IMR-90 (cell line): ENCODE data around the gene CALY. TPM values are rescaled to one million over a fixed set of nuclear protein-coding genes. Genes with fewer than 3 reads are reported as not detected.
"Not testable (repeated sequence)": the region's sequence is repeated elsewhere in the genome, so short reads cannot be mapped to it uniquely, and the experiment has no call there.

ENCODE experiments used
- ATAC-seq: fragments of 200-7000 bp; cut with Tn5 transposase; 2 replicates; pipeline ENCODE4 v1.9.1; 2020; ENCODE audit warnings: low read depth, mild to moderate bottlenecking, moderate library complexity
- BruUV-seq: library from RNA; stranded (reverse); fragments of 400-500 nt; replicated peaks from 2 replicates; lab custom pipeline; 2021; lab: Mats Ljungman, UMichigan
- CTCF ChIA-PET: fragments of 300-600 bp; formaldehyde crosslinking; extraction: SDS; loops from one replicate; lab custom pipeline; 2021; ENCODE audit warnings: antibody characterized with exemption; lab: Yijun Ruan, JAX
- POLR2A ChIA-PET: fragments of 300-600 bp; sonication (Branson Sonifier 250); formaldehyde crosslinking; loops from one replicate; lab custom pipeline; 2022; ENCODE audit warnings: antibody characterized with exemption; ENCODE audit not compliant: unreplicated experiment; lab: Charles Lee
- DNase-seq: peaks from one replicate; pipeline ENCODE4 v3.0.0; 2013
- H2AFZ ChIP-seq: replicated peaks from 2 replicates; pipeline ENCODE3; 2013; ENCODE audit warnings: low read length, mild to moderate bottlenecking; ENCODE audit not compliant: poor library complexity
- H2AK5ac ChIP-seq: 2 replicates; pipeline ENCODE4 v1.6.1; 2013; ENCODE audit warnings: low read depth, low read length, inconsistent platforms
- H2AK9ac ChIP-seq: replicated peaks from 2 replicates; pipeline ENCODE3; 2013; ENCODE audit warnings: mild to moderate bottlenecking, low read depth, low read length, moderate library complexity; ENCODE audit not compliant: poor library complexity
- H2BK120ac ChIP-seq: 2 replicates; pipeline ENCODE4 v1.6.1; 2013; ENCODE audit warnings: low read depth, low read length, inconsistent platforms
- H2BK15ac ChIP-seq: 3 replicates; pipeline ENCODE4 v1.6.1; 2013; ENCODE audit warnings: low read depth, low read length, inconsistent platforms
- H2BK20ac ChIP-seq: 2 replicates; pipeline ENCODE4 v1.6.1; 2013; ENCODE audit warnings: low read depth, mild to moderate bottlenecking, inconsistent platforms, low read length, moderate library complexity
- H2BK5ac ChIP-seq: 2 replicates; pipeline ENCODE4 v1.6.1; 2013; ENCODE audit warnings: mild to moderate bottlenecking, low read depth, low read length, inconsistent platforms; ENCODE audit not compliant: poor library complexity, severe bottlenecking
- H3K14ac ChIP-seq: replicated peaks from 2 replicates; pipeline ENCODE4 v1.6.1; 2013; ENCODE audit warnings: low read depth, low read length, inconsistent platforms
- H3K18ac ChIP-seq: 2 replicates; pipeline ENCODE4 v1.6.1; 2013; ENCODE audit warnings: low read depth, low read length, control low read depth
- H3K23ac ChIP-seq: 2 replicates; pipeline ENCODE4 v1.6.1; 2013; ENCODE audit warnings: low read depth, low read length, inconsistent platforms
- H3K27ac ChIP-seq: 2 replicates; pipeline ENCODE4 v1.5.1; 2013; ENCODE audit warnings: mild to moderate bottlenecking, control low read depth, low read length; ENCODE audit not compliant: insufficient read depth
- H3K27me3 ChIP-seq: 2 replicates; pipeline ENCODE4 v1.6.1; 2013; ENCODE audit warnings: low read length; ENCODE audit not compliant: control insufficient read depth, insufficient read depth
- H3K36me3 ChIP-seq: 2 replicates; pipeline ENCODE4 v1.6.1; 2013; ENCODE audit warnings: low read length, mixed read lengths; ENCODE audit not compliant: control insufficient read depth, insufficient read depth
- H3K4ac ChIP-seq: 2 replicates; pipeline ENCODE4 v1.6.1; 2013; ENCODE audit warnings: low read depth, low read length, inconsistent platforms
- H3K4me1 ChIP-seq: 2 replicates; pipeline ENCODE4 v1.6.1; 2013; ENCODE audit warnings: low read length, mixed read lengths; ENCODE audit not compliant: control insufficient read depth, insufficient read depth
- H3K4me2 ChIP-seq: 2 replicates; pipeline ENCODE4 v1.6.1; 2013; ENCODE audit warnings: low read depth, mild to moderate bottlenecking, control low read depth, low read length, moderate library complexity
- H3K4me3 ChIP-seq: 2 replicates; pipeline ENCODE4 v1.5.1; 2013; ENCODE audit warnings: low read depth, mild to moderate bottlenecking, control low read depth, low read length, moderate library complexity; ENCODE audit not compliant: insufficient read depth
- H3K56ac ChIP-seq: 2 replicates; pipeline ENCODE4 v1.6.1; 2013; ENCODE audit warnings: low read length, inconsistent platforms; ENCODE audit not compliant: insufficient read depth; ENCODE audit errors: extremely low read depth
- H3K79me1 ChIP-seq, 2 experiments: 2 replicates each; pipeline ENCODE4 v1.6.1; 2013; ENCODE audit warnings: low read length in 2 of 2, inconsistent platforms in 1 of 2, low read depth in 1 of 2
- H3K9ac ChIP-seq: 2 replicates; pipeline ENCODE4 v1.6.1; 2013; ENCODE audit warnings: low read depth, low read length, control low read depth
- H3K9me1 ChIP-seq: 2 replicates; pipeline ENCODE4 v1.6.1; 2013; ENCODE audit warnings: low read length, inconsistent platforms; ENCODE audit not compliant: insufficient read depth
- H3K9me3 ChIP-seq: 2 replicates; pipeline ENCODE4 v1.6.1; 2013; ENCODE audit warnings: low read length; ENCODE audit not compliant: control insufficient read depth, insufficient read depth
- H4K20me1 ChIP-seq: 2 replicates; pipeline ENCODE4 v1.6.1; 2013; ENCODE audit warnings: low read length, inconsistent platforms; ENCODE audit not compliant: insufficient read depth
- H4K5ac ChIP-seq: 2 replicates; pipeline ENCODE4 v1.6.1; 2013; ENCODE audit warnings: mild to moderate bottlenecking, low read depth, low read length, control low read depth
- H4K8ac ChIP-seq, 2 experiments: 2 replicates each; pipeline ENCODE4 v1.6.1; 2013; ENCODE audit warnings: low read depth in 2 of 2, low read length in 2 of 2, control low read depth in 1 of 2, inconsistent platforms in 1 of 2
- H4K91ac ChIP-seq: 2 replicates; pipeline ENCODE4 v1.6.1; 2013; ENCODE audit warnings: low read depth, low read length, inconsistent platforms; ENCODE audit not compliant: insufficient read depth
- WGBS, 2 experiments: methylation state at CpG; one replicate each; pipeline versions ENCODE4 v1.1.5 to v1.1.7; 2013; ENCODE audit warnings: missing lambda C conversion rate in 2 of 2; ENCODE audit not compliant: insufficient read length in 1 of 2; ENCODE audit errors: extremely low coverage in 2 of 2; 5-methylcytosine and 5-hydroxymethylcytosine counted together
- dilution Hi-C: fragments of 300-500 bp; cut with HindIII; formaldehyde crosslinking; loops from one replicate; pipeline ENCODE4 v1.14.3; 2018; ENCODE audit warnings: low sequenced_read_pairs; ENCODE audit not compliant: unreplicated experiment
- in situ Hi-C: fragments of 300-500 bp; cut with MboI; formaldehyde crosslinking; loops from 3 replicates; pipeline ENCODE4 v1.14.3; 2019; ENCODE audit warnings: low sequenced_read_pairs, inconsistent platforms, mixed read lengths
- intact Hi-C: fragments of 100-400 bp; cut with micrococcal nuclease; formaldehyde crosslinking; loops from 2 replicates; pipeline ENCODE4 v1.10.0; 2022
- polyA plus RNA-seq, 3 experiments: library from polyadenylated mRNA; depleted of rRNA; stranded (reverse); fragments of >200 nt; gene quantifications; 2 replicates each; pipeline ENCODE4 v1.2.3, GENCODE V29; 2012; ENCODE audit warnings: low replicate concordance in 1 of 3
- total RNA-seq: library from RNA; depleted of rRNA; stranded (reverse); fragments of >200 nt; gene quantifications from 2 replicates; pipeline ENCODE4 v1.2.3, GENCODE V29; 2012

The CALY gene
- total and polyA plus RNA-seq, 2 of the 4 experiments (the other 2 are of a cell fraction): 0.34 TPM; not detected in 1

DNA sequence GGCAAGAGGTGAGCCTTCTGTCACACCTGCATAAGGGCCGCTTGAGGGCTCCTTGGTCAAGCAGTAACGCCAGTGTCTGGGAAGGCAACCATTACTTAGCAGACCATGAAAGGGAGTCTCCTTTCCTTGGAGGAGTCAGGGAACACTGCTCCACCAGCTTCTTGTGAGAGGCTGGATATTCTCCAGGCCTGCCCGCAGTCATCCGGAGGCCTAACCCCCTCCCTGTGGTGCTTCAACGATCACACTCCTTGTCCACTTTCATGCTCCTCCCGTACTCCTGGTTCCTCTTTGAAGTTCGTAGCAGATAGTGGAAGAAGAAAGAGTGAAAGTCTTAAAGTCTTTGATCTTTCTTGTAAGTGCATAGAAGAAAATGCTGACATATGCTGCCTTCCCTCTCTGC, 30.8 kb upstream of the CALY start:
- H3K4me1 ChIP-seq, H3K9ac ChIP-seq, DNase-seq, H3K4ac ChIP-seq, H2BK5ac ChIP-seq, H2AK5ac ChIP-seq, H2BK15ac ChIP-seq, H4K5ac ChIP-seq, H3K27ac ChIP-seq, H3K9me1 ChIP-seq, H3K18ac ChIP-seq, H3K23ac ChIP-seq, H2BK120ac ChIP-seq, H3K4me3 ChIP-seq, POLR2A ChIA-PET, CTCF ChIA-PET, H4K20me1 ChIP-seq, H4K91ac ChIP-seq, BruUV-seq, H3K4me2 ChIP-seq, H3K9me3 ChIP-seq, H2AFZ ChIP-seq, H3K14ac ChIP-seq, ATAC-seq, H2BK20ac ChIP-seq, H3K27me3 ChIP-seq, dilution Hi-C loops, intact Hi-C loops, H3K56ac ChIP-seq, in situ Hi-C loops, H2AK9ac ChIP-seq, H4K8ac ChIP-seq: not testable (repeated sequence)
- Histone ChIP-seq H3K79me1 (peaks cover 6 to 12% of the 10 kb centered on the region in 2 experiments; a peak in 3 of 4 replicates), H3K36me3 (peaks cover 53% of the 10 kb centered on the region)
- WGBS, 2 experiments: no CpG with 5 or more reads among the region's 7 CpGs
